ENCODE data around the gene TTYH3. TPM values are rescaled to one million over a fixed set of nuclear protein-coding genes. Genes with fewer than 3 reads are reported as not detected.

The TTYH3 gene
- total RNA-seq, 1 experiment from 2014 or later: 122 TPM

GRCh38 chr7:2689343-2689847, 57.6 kb downstream of the TTYH3 start:
- Histone ChIP-seq H4K91ac (ENCODE audit: insufficient read length, low read depth, low read length) (no peak overlapping the region), H3K27me3 (ENCODE audit: insufficient read depth, low read length) (peaks cover 12% of the 10 kb centered on the region; the same call in 1 of the 2 replicates), H3K56ac (ENCODE audit: insufficient read length, low read depth, low read length) (no peak overlapping the region), H3K18ac (ENCODE audit: insufficient read length, low read depth, low read length) (no peak overlapping the region), H3K23ac (ENCODE audit: insufficient read length, low read depth, low read length) (no peak overlapping the region), H2BK15ac (ENCODE audit: low read depth, low read length) (no peak overlapping the region), H3K4ac (ENCODE audit: low read depth, low read length) (no peak overlapping the region), H2AFZ (ENCODE audit: low read length) (no peak overlapping the region), H4K8ac (replicated peaks; ENCODE audit: insufficient read length, low read depth, low read length) (no peak overlapping the region), H3K4me1 (ENCODE audit: insufficient read depth, low read length) (no peaks in the 10 kb centered on the region), H3K79me1 (ENCODE audit: insufficient read depth, low read depth, low read length, poor library complexity, severe bottlenecking) (no peaks in the 10 kb centered on the region), H3K27ac (ENCODE audit: insufficient read length, low read depth, low read length) (no peak overlapping the region), H3T11ph (ENCODE audit: low read length) (no peak overlapping the region), H2AK5ac (ENCODE audit: insufficient read length, low read length) (no peak overlapping the region), H3K4me2 (ENCODE audit: insufficient read depth, insufficient read length, low read length) (no peak overlapping the region), H3K9ac (ENCODE audit: extremely low read depth, insufficient read length, low read length) (no peak overlapping the region), H2BK20ac (ENCODE audit: low read depth, low read length, poor library complexity, severe bottlenecking) (no peak overlapping the region), H4K5ac (ENCODE audit: insufficient read length, low read depth, low read length) (no peak overlapping the region), H3K23me2 (ENCODE audit: insufficient read length, low read depth, low read length, poor library complexity, severe bottlenecking) (peaks cover 11% of the 10 kb centered on the region), H2BK5ac (ENCODE audit: insufficient read length, low read length) (no peak overlapping the region), H3K9me3 (ENCODE audit: control insufficient read depth, low read depth, low read length) (no peaks in the 10 kb centered on the region), H3K14ac (ENCODE audit: insufficient read depth, low read length) (no peak overlapping the region), H3K79me2 (ENCODE audit: insufficient read depth, low read length) (no peaks in the 10 kb centered on the region), H2BK120ac (ENCODE audit: low read depth, low read length, poor library complexity, severe bottlenecking) (no peak overlapping the region), H2BK12ac (ENCODE audit: insufficient read length, low read depth, low read length) (no peak overlapping the region), H4K20me1 (ENCODE audit: control insufficient read depth, insufficient read depth, insufficient read length) (no peaks in the 10 kb centered on the region)
- no peak overlapping the region; a peak in 1 of 7 replicates for H3K27ac Mint-ChIP-seq
- H3K9me3 Mint-ChIP-seq: no peaks in the 10 kb centered on the region
- WGBS (ENCODE audit: extremely low coverage, insufficient read length, low lambda C conversion rate): no CpG with 5 or more reads among the region's 16 CpGs
- DNase-seq: no peak
- H3K36me3 Mint-ChIP-seq (ENCODE audit: insufficient read depth in 1 of 3, low read depth in 3 of 3): no peaks in the 10 kb centered on the region
- no peak for TF ChIP-seq CTCF (conservative IDR thresholded peaks at IDR 0.05)
- H3K4me1 Mint-ChIP-seq: peaks cover 5 to 8% of the 10 kb centered on the region in 2 experiments
- H3K4me3 Mint-ChIP-seq: peak overlapping the region; percentile 17 to 53; a peak in 1 of 5 replicates
- H3K27me3 Mint-ChIP-seq (ENCODE audit: low read depth): peaks cover 52% of the 10 kb centered on the region
